GM10266 (cell line): ENCODE results near the gene BRD3OS.

ENCODE experiments used
- DNase-seq: peaks from one replicate; pipeline ENCODE4 v3.0.0; 2012; ENCODE audit errors: extremely low spot score
- CTCF ChIP-seq: IDR thresholded peaks from 2 replicates; pipeline ENCODE4 v1.5.1; 2012; ENCODE audit warnings: mild to moderate bottlenecking, low read depth; ENCODE audit not compliant: control insufficient read depth, insufficient read depth; ENCODE audit errors: missing control alignments

The BRD3OS gene

GRCh38 chr9:134010310-134011173 lies 14.7 kb upstream of the BRD3OS start:
- DNase-seq = no peak
- TF ChIP-seq CTCF = no peak

GRCh38 chr9:134011401-134011800 lies 13.9 kb upstream of the BRD3OS start:
- DNase-seq = no peak
- no peak for TF ChIP-seq CTCF

GRCh38 chr9:134014946-134015345 lies 10.3 kb upstream of the BRD3OS start:
- no peak for TF ChIP-seq CTCF
- no peak for DNase-seq

- TF ChIP-seq CTCF = no peak
- no peak for DNase-seq
Measured at GRCh38 chr9:134024214-134024792, 978 bp upstream of the BRD3OS start.

GRCh38 chr9:134025606-134026541 lies 593 bp downstream of the BRD3OS start:
- peak; percentile 72 for DNase-seq
- TF ChIP-seq CTCF = no peak

- no peak for TF ChIP-seq CTCF
- DNase-seq = no peak
Measured at GRCh38 chr9:134026581-134026980, 1.3 kb downstream of the BRD3OS start.
